Measurements from ENCODE around the gene RPS6KA2.
A peak's percentile ranks its signal among the peaks of the same experiment; 100 is the strongest.

RPS6KA2 gene

GRCh38 chr6:166567107-166567506 lies 59.9 kb downstream of the RPS6KA2 start:
- DNase-seq, result no peak

DNA sequence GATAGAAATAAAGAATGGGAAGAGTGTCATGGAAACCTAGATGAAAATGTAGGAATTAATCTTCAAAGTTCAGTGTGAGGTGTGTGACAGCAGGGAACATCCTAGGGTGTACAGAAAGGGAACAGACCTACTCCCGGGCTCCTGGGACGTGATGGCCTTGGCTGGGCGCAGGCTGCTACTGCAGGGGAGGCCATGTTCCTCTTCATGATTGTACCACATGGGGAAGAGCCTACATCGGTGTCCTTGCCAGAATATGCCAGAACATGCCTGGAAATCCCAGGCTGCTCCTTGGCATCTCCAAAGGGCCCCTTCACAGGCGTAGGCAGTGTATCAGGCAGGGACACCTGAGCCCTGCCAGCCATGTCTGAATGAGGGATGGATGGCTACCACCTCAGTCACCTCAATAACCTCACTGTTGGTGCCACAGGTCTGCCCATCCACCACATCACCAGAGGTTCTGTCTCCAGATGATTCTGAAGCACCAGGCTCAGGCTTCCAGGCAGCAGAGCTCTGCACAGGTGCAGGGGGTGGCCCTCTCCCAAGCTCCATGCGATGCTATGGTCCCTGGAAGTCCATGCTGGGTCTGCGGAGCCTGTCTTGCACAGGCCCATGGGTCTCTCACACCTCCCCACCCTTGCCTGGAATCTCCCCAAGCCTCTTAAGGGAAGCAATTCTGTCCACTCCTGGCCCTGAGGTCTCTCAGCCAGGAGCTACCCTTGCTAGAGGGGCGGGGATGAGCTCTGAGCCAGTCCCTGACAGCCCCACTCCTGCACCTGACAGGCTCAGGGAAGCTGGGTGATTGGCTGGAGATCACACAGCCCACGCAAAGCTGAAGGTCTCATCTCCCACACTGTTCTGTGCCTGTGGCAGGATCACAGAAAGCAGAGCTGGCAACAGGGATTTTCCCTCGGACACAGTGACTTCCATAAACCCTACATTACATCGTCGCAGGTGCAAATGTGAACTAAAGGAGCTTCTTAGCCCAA lies 60.7 kb downstream of the RPS6KA2 start:
- DNase-seq, result no peak

DNA sequence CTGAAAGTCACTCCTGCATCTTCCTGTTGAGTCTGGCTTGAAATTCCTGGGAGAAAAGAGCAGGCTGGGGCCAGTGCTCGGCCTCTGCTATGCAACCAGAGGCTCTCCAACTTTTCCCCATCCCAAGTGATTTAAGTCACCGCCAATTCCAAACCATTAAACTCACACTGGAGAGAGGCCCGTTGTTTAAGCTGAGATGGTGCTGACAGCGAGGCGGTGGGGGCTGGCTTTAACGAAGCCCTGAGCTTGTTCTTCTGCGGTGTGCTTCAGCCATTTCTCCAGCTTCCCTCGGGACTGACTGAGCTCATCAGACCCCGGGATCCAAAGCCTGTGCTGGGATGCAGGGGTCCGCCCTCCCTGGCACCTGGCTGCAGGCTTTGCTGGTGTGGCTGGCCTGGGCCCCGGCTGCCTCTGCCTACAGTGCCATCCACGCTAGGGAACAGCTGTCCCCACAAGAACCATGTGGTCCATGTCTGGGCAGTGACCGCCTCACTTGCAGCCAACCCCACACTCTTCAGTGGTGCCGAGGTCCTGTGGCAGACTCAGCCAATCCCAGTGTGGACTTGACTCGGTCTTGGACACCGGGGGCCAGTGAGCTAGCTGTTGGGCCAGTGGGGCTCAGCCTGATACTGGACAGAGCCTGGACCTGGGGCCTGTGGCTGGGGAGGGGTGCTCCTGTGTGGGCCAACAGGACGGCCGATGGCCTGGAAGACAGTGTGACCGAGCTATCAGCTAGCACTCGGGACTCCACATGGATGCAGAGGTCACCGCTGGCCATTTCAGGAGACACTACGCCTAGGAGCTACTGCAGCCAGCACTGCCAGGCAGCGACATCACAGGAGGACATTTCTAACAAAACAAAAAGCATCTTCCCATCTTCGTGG lies 61.7 kb downstream of the RPS6KA2 start:
- DNase-seq, result no peak

DNA sequence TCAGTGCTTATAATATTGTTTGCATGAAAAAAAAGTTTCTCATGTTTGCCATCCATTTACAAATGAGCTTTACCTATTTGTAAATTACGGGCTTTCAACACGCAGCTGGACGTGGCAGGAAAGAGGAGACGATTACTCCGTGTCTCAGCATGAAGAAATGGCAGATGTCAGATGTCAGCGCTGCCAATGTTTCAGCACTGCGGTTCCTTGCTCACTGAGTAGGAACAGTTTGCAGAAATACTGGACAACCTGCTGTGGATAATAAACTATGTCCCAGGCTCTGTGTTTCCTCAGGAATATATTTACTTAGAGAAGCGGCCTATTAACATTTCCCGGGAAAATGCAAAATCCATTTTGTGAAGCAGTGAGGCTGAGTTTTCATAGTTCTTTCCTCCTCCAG lies 63.2 kb downstream of the RPS6KA2 start:
- no peak for DNase-seq

- no peak for DNase-seq
Observed at GRCh38 chr6:166563200-166563599, 63.9 kb downstream of the RPS6KA2 start.

DNA sequence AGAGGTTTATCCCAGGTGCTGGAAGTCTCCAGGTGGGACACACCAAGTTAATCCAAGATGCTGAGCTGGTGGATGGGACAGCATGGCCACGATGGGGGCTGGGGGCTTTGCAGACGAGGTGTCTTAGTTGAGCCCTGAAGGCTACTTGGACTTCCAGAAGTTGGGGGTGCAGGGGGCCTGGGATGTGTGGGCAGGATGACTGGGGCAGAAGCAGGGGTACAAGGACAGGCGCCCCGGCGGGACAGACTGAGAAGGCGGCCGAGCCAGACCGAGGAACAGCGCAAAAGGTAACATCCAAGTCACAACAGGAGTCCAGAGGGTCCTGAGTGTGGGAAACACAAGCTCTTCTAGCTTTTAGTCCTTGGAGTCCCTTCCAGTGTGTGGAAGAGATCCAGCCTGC lies 64.3 kb downstream of the RPS6KA2 start:
- no peak for DNase-seq

- no peak for DNase-seq
Observed at GRCh38 chr6:166561771-166562359, 65.2 kb downstream of the RPS6KA2 start.

DNA sequence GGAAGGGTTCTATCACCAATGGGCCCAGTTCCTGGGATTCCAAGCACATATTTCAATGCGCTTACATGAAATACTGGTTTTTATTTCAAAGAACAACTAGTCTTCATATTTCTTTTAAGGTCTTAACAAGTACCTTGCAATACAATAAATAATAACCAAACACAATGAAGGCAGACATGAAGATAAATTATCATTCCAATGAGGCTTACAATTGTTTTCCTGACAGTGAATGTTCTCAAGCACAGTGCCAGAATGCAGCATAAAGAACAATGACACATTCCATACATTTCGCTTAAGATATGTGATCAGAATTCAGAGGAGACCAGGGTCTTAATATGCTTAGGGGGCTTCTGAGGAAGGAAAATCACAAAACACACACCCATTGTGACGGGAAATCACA lies 66.8 kb downstream of the RPS6KA2 start:
- DNase-seq, result no peak

DNA sequence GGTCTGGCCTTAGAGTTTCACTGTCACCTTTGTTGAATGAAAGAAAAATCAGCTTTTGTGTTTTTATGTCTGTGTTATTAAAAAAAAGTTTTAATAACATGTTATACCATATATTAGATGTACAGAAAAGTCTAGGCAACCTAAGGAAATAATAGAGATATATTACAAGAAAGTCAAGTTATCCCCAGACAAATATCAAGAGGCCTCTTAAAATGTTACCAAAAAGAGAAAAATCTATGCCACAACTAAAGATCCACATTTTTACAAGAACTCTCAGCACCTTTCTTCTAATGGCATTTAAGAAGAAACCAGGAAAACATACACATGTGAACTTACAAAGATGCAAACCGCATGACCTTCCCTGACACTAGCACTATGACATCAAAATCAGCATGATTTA lies 67.4 kb downstream of the RPS6KA2 start:
- no peak for DNase-seq

- no peak for DNase-seq
Observed at GRCh38 chr6:166559211-166559610, 67.8 kb downstream of the RPS6KA2 start.

GRCh38 chr6:166558156-166559005 lies 68.7 kb downstream of the RPS6KA2 start:
- DNase-seq, result no peak

DNA sequence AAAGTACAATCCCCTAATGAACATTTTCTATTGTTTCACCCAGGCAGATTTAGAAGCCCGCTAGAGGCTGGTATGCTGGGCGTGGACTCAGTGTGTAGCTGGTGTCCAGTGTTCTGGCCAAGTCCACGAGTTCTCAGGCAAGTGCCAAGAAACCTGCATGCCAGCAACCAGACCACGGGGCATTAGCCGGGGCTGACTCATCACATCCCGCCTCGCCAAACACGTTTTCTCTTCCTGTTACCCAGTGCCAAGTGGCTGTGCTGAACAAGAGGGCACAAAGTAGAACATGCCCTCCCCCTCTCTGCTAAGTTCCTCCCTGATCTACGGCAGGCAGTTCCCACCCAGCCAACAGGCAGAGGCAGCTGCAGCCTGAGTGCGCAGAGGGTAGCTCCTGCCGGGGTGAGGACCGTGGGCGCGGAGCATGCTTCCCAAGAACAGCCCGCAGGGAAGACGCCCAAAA lies 70.2 kb downstream of the RPS6KA2 start:
- DNase-seq, result peak; percentile 49 to 72

GRCh38 chr6:166556336-166556735 lies 70.7 kb downstream of the RPS6KA2 start:
- DNase-seq, result no peak

DNA sequence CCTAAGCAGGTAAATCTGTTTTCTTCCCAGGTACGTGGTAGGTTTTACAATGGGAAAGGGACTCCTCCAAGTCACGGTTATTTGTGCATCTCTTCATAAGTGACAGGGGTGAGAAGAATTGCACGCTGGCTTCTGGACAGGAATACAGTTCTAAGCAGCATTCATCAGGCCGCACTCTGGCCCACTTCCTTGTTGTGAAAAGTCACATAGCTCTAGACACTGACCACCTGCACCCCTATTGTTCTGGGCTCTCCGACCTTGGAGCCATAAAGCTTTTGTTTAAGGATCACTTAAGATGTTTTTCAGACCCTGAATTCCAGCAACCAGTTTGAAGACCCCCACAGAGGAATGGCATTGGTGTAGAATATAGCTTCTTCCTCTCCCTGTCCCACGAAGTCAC lies 72.0 kb downstream of the RPS6KA2 start:
- DNase-seq, result no peak

GRCh38 chr6:166554316-166554715 lies 72.7 kb downstream of the RPS6KA2 start:
- DNase-seq, result no peak

GRCh38 chr6:166553563-166554271 lies 73.3 kb downstream of the RPS6KA2 start:
- no peak for DNase-seq

DNA sequence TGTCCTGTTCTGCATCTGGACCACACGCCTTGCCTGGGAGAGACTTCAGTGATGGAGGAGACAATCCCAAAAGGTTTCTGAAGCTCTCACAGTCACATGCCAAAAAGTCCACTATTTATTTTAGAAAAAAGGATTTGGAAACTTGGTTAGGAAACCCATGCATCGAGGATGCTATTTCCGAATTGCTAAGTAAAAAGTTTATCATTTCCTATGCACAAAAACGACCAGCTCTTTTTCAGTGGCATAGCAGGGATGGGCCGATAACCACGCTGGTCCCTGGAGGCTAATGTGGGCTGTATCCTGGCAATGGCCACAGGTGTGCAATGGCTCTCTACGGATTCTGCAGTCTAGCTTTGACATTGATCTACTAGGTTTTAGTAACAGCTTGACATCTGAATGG lies 74.5 kb downstream of the RPS6KA2 start:
- DNase-seq, result no peak

- no peak for DNase-seq
Observed at GRCh38 chr6:166551754-166552495, 75.1 kb downstream of the RPS6KA2 start.

DNA sequence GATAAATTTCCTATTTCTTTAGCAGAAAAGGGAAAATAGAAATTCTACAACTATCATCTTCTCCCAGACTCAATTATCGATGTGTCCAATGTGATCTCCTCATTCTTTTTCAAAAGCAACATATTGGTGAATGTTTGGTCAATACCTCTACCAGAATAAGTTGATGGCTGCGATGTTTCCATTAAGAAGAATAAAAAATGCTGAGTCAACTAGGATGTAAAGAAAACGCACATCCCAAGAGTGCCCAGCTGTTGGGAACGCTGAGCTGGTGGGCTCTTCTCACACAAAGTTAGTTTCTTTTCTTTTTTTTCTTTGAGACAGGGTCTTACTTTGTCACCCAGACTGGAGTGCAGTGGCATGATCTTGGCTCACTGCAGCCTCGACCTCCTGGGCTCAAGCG lies 80.4 kb downstream of the RPS6KA2 start:
- DNase-seq, result no peak

- DNase-seq, result no peak
Observed at GRCh38 chr6:166545156-166546034, 81.7 kb downstream of the RPS6KA2 start.
